Dermis microvascular lymphatic vessel endothelial cell (primary cell): Measurements from ENCODE around the gene ETFA. TPM values are rescaled to one million over a fixed set of nuclear protein-coding genes. Genes with fewer than 3 reads are reported as not detected.

ENCODE experiments used
- DNase-seq, 2 donors: peaks; one replicate each; pipeline versions ENCODE4 v3.0.0 to v3.0.0-alpha.2; 2010; ENCODE audit warnings: low read depth in 2 of 2
- total RNA-seq: library from RNA; depleted of rRNA; stranded (reverse); fragments of >200 nt; gene quantifications from 2 replicates; pipeline ENCODE4 v1.2.1, GENCODE V29; 2014

Gene ETFA
- total RNA-seq, 1 donor from 2014 or later, result 163 TPM

DNA sequence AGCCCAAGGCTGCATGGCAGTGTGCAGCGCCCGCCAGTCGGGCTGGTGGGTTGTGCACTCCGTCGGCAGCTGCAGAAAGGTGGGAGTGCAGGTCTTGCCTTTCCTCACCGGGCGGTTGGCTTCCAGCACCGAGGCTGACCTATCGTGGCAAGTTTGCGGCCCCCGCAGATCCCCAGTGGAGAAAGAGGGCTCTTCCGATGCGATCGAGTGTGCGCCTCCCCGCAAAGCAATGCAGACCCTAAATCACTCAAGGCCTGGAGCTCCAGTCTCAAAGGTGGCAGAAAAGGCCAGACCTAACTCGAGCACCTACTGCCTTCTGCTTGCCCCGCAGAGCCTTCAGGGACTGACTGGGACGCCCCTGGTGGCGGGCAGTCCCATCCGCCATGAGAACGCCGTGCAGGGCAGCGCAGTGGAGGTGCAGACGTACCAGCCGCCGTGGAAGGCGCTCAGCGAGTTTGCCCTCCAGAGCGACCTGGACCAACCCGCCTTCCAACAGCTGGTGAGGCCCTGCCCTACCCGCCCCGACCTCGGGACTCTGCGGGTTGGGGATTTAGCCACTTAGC, 29.6 kb upstream of the ETFA start:
- DNase-seq, result no peak

DNA sequence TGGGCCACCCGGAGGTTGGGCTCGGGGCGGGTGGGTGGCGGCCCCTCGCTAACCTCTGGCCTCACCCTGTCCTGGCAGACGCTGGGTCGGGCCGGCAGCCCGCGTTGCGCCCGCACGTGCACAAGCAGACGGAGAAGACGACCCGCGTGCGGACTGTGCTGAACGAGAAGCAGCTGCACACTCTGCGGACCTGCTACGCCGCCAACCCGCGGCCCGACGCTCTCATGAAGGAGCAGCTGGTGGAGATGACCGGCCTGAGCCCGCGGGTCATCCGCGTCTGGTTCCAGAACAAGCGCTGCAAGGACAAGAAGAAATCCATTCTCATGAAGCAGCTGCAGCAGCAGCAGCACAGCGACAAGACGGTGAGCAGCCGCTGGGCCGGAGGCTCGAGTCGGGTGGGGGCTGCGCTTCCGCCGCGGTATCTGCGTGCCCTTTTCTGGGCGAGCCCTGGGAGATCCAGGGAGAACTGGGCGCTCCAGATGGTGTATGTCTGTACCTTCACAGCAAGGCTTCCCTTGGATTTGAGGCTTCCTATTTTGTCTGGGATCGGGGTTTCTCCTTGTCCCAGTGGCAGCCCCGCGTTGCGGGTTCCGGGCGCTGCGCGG, 29.0 kb upstream of the ETFA start:
- DNase-seq, result peak in 1 of 2 donors; percentile 33

DNA sequence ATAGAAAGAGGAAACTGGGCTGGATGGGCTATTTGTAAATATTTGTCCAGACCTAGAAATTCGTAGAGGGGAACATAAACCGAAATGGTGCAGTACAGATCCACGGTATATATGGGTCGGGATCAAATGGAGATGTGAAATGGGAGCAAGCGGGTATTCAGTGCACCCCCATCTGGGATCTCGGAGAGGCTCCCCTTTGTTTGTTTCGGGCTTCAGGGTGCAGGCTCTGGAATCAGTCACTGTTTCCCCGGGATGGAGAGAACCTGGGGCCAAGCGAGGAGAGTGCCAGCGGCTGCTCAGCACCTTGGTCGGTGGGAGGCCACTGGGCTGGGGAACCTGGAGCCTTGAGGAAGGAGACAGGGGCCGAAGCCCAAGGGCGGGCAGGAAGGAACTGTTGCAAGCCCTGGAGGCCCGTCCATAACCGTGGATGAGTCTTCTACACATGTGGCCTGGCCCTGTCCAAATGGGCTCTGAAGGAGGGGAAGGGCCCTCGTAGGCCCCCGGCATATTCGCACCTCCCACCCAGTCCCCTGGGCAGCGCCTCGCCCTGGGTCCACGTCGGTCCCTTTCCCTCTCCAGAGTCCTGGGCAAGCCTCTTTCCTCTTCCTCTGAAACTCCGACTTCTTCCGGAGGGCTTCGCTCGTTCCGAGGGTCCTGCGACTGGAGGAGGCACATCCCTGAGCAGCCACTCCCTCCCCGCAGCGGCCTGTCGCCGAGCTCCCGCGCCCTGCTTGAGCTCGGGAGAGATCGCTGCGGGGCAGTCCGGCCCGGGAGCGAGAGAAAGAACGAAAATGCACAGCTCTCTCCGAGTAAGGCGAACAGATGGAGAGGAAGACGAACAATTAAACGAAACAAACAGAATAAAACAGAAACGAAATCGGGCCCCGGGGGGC, 28.3 kb upstream of the ETFA start:
- DNase-seq, result no peak

DNA sequence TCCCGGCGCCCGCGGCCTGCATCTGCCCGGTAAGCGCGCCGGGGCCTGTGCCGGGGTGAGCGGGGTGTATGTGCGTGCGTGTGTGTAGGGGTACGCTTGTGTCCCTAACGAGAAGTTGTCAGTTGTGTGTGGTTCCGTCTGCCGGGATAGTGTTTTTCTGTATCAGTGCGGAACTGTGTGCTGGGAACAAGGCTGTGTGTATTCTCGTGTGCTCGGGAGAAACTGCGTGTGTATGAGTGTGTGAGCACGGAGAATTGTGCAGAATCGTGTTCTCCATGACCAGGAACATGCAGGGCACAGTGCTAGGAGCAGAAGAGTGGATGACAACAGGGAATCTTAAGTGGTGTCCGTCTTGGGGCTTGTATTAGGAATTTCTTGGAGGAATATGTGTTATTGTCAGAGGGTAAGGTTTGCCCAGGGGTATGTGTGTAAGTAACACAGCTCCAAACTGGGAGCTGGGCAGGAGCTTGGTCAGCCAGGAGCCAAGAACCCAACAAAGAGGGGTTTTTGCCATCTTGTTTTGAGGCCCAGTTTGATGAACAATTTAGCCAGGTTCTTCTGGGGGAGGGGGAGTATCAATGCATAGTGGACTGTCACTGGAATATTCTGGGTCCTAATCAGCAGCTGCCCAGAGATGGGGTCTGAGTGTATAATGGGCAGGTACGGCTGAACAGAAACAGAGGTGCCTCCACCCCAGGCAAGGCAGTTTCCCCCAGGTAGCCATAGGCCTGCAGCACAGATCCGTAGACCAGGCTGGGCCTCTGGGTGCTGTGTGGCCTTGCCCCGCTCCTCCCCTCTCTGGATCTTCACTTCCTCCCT, 27.4 kb upstream of the ETFA start:
- no peak for DNase-seq

DNA sequence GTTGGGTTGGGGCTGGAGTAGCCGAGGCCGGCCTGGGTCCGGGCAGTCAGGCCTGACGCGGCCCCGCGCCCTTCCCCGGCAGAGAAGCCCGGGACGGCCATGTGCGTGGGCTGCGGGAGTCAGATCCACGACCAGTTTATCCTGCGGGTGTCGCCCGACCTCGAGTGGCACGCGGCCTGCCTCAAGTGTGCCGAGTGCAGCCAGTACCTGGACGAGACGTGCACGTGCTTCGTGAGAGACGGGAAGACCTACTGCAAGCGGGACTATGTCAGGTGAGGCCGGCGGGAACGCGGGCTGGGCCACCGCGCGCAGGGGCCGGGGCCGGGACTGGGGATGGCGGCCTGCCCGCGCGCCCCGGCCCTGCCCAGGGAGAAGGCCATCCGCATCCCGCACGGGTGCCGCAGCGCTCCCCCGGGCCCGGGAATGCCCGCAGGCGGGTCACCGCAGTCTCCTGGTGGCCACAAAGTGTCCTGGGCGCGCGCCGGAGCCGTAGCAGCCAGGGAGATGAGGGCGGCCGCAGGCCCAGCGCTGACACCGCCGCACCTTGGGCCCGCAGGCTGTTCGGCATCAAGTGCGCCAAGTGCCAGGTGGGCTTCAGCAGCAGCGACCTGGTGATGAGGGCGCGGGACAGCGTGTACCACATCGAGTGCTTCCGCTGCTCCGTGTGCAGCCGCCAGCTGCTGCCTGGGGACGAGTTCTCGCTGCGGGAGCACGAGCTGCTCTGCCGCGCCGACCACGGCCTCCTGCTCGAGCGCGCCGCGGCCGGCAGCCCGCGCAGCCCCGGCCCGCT, 26.6 kb upstream of the ETFA start:
- DNase-seq, result no peak

DNA sequence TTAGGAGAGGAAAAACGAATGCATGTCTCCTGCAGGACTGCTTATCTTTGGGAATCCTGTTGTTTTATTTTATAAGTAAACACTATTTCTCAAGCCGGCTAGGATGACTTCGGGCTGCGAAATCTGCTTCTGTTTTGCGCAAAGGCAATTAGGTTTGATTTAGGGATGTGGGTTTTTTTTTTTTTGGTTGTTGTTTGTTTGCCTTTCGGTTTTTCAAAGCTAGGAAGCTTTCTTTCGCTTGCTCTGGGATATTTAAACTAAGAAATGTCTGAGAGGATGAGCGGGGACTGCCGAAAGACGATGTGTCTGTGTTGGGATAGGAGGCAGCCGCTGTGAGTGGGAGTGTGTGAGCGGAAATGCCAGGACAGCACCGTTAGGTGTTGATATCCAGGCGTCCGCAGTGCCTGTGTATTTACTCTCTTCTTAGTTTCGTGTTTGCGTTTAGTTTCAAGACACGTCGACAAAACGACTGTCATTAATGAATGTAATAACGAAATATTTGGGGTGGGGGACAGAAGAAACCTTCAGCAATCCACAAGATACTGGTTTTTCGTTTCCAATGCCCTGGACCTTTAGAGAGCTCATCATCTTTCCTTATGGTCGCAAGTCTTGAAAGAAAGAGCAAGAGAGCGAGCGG, 25.9 kb upstream of the ETFA start:
- no peak for DNase-seq

DNA sequence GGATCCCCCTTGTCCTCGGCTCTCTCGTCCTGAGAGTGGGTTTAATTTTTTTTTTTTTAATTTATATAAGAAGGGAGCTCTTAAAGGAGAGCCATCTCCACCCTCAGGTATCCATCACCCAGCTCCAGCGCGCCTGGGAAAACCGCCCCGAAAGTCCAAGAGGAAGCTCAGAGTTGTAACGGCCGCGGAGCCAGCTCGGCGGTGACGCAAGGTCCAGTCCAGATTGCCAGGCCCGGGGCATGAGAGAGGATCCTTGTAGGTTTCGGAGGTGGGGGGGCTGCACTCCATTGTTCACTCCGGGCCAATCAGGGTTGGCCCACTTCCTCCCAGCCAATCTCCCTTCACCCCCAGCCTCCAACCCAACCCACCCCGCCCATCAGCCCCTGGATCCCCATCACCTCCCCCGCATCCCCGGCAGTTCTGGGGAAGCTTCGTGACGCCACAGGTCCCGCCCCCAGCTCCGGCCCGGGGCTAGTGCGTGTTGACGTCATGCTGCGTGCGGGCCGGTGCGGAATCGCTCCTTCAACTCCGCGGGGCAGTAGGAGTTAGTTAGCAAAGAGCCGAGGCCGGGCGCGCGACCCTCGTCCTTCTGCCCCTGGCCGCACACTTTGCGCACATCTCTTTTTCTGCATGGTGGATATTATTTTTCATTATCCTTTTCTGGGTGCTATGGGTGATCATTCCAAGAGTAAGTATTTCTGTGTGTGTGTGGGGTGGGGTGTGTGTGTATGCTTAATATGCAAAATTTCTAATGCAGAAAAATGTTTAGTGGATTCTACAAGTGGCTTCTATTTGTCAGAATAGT, 25.2 kb upstream of the ETFA start, which contains the start of gene ISL2:
Gene ISL2 (plus strand): TSS at position 520 of the 805 bp plus-strand sequence. CDS start 111 bp downstream, at position 631.
- DNase-seq, result peak; percentile 28 to 65

DNA sequence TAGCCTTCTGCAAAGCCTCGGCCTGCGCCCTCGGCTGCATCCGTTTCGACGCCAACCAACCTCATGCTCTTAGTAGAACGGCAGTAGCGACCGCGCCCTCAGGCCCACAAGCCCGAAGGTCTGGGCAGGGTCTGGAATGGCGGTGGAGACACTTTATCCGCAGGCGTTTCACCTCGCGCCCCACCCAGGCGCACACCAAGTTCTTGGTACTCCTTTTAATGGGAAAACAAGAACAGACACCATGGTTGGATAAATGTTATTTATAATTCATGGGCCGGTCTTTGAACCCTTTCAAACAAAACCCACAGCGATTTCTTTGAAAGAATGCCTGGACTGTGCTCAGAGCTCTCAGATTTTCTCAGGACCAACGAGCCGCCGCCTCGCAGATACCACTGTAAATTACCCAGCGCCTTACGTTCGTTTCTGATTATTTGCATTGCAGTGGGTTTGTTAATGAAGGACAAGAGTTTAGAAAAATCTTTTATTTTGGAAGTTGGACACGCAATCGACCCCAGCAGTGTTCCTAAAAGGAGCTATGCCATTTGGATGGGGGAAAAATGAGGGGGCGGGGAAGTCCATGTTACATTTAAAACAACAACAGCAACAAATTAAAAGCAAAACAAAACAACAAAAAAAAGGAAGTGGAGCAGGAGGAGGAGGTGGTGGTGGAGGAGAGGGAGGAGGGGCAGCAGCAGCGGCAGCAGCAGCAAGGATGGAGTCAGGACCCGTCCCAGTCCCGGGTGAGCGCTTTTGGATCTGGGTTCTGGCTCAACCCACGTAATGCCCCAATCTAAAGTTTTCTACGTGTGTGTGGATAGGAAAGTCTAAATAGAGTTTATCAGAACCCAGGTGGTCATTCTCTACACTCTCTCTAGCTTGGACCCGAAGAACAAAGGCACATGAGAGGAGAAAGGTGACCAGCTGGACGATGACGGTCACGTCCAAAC, 24.3 kb upstream of the ETFA start:
- no peak for DNase-seq

DNA sequence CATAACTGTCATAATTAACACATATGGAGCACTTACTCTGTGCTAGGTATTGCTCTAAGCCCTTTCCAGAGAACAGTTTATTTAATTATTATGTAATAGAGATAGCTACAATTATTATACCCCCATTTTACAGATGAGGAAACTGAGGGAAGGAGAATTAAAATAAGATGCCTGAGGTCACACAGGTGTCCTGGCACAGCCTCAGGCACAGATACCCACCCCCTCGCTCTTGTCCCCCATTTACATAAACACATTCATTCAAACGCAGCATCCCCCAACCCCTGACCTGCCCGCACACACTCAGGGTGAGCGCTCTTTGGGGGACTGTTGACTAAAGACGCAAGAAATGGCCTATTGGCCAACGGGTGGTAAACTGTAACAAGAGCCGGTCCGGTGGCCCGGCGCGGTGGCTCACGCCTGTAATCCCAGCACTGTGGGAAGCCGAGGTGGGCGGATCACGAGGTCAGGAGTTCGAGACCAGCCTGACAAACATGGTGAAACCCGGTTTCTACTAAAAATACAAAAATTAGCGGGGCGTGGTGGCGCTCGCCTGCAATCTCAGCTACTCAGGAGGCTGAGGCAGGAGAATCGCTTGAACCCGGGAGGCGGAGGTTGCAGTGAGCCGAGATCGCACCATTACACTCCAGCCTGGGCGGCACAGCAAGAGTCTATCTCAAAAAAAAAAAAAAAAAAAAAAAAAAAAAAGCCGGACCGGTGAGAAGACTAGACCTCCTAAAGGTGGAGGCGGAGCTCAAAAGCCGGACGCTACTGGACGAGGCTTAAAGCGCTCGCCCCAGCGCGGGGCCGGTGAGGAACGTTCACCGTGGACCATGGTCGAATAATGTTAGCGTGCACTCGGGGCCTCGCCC, 23.4 kb upstream of the ETFA start:
- DNase-seq, result no peak

DNA sequence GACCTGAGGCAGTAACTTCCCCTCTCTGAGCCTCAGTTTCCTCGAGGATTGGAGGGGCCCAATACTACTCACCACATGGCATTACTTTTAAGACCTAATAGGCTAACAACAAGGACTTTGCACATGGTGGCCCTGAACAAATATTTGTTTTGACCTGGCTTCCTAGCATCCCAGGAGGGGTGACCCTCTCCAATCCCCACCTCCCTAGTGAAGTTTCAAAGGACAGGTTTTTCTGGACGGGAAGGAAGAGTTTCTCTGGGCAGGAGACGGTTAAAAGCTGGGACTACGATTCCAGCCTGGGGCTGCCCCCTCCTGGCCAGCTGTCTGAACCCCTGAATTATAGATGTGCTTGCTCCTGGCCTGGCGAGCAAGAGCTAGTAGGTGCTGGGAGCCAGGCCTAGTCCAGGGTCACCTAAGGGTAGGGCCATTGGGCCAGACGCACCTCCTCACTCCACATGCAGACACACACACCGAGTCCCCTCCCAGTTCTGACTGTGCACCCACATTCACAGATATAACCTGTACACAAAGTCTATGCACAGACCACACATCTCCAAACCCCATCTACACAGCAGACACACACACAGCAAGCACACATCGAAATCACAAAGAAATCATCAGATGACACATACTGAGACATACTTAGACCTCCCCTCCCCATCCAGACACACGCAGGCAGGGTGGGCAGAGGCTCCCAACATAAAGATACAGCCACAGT, 22.6 kb upstream of the ETFA start:
- DNase-seq, result no peak

DNA sequence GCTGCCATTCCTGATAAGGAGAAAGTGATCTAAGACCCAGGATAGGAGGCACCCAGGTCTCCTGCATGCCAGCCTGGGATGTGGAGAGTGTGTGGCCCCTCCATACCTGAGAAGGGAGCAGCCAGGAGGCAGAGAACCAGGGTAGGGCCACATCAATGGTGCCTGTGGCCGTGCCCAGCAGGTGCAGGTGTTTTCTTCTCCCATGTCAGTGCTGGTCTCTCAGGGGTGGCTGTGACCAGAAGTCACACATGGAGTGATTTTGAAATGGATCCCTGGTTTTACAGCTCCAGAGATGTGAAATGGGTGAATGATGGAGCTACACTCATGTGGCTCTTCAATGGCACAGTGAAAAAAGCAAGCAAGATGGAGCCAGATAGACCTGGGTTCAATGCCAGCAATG, 22.0 kb upstream of the ETFA start:
- no peak for DNase-seq

DNA sequence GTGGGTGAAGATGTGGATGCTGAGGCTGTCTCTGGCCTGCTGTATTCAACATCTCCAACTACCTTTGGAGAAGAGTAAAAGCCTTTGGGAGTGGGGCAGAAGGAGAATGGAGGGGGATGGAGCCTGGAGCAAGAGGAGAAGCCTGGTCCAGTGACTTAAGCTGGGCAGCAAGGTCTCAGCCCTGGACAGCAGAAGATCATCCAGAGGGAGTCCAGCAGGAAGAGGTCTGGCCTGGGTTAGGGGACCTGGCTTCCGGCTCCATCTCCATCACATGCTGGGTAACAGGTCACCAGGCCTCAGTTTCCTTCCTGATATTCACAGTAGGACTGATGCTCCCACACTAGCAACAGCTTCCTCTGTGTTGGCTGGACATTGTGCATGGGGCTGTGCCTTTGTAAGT, 21.5 kb upstream of the ETFA start:
- DNase-seq, result no peak

DNA sequence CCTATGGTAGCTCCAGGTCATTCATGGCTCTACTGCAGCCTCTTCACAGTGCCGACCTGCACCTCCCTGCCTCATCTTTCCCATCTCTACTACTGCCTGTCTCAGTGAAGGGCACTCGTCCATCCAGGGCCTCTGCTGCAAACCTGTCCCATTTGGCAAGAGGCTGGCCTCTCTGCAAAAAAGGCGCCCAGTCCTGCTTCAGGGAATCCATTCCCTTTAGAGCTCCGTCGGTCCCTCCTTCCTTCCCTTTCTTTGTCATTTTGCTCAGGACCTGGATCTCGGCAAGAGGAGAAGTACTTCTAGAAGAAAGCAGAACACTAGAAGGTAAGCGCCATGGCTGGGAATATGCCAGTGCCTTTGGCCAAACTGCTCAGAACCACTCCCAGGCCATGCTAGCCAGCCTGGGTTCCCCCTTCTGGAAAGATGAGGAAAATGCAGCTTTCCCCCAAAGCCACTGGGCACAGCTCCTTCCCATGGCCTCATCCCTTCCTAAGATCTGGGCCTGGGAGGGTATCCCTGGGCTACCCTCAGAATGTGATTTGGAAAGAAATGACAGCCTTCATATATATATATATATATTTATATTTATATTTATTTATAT, 18.9 kb upstream of the ETFA start:
- peak in 1 of 2 donors; percentile 54 for DNase-seq

DNA sequence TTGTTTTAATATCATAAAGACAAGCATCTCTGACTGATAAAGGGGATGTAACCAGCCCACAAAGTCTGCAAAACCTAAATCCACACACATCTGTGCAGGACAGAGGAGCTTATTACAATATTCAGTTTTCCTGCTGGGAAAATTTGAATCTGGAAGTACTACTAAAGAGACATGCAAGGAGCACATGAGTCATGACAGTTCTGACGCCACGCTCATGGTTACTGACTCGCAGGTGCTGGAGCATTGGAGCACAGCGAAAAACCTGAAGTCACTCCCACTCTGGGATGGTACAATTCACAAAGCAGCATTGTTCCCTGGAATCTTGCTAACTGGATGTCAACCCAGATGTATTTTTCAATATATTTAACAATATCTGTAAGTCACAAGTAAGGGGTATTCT, 17.7 kb upstream of the ETFA start:
- no peak for DNase-seq

DNA sequence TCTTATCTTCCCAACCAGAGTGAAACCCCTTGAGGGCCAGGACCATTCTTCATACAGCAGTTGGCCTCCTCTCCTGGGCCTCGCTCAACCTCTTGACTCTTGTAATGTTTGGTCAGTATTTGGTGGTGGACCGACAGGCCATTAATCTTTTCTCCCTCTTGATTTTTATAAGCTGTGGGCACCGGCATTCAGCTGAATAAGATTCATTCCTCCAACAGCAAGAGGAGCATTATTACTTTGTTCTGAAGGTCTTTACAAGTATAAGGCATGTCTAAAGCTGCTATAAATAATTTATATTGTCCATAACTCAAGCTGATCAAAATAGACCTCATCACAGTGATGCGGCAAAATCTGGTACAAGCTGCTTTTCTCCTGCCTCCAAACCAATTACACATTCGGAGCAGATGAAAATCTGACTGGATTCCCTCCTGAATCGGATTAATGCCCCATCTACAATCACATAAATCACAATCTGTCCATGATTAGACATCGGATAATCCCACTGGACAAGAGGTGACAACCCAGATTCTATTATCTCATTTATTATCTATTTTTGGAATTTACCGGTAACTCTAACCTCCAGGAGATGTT, 16.9 kb upstream of the ETFA start:
- no peak for DNase-seq
